ENCODE measurements around the gene GOLGA5.
"Not testable (repeated sequence)": the region's sequence is repeated elsewhere in the genome, so short reads cannot be mapped to it uniquely, and the experiment has no call there.

Gene GOLGA5

DNA sequence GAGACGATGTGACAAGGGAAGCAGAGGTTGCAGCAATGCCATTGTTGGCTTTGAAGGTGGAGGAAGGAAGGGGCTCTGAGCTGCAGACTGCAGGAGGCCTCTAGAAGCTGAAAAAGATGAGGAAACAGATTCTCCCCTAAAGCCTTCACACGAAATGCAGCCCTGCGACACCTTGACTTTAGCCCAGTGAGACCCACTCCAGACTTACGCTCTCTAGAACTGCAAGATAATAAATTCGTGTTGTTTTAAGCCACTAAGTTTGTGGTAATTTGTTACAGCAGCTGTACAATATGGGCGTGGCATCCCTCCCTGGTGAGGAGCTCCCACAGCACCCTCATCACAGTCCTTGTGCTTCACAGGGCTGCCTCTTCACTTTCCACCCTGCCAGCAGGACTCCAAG is 53.2 kb downstream of the GOLGA5 start:
- TF ChIP-seq, protein P1, sequence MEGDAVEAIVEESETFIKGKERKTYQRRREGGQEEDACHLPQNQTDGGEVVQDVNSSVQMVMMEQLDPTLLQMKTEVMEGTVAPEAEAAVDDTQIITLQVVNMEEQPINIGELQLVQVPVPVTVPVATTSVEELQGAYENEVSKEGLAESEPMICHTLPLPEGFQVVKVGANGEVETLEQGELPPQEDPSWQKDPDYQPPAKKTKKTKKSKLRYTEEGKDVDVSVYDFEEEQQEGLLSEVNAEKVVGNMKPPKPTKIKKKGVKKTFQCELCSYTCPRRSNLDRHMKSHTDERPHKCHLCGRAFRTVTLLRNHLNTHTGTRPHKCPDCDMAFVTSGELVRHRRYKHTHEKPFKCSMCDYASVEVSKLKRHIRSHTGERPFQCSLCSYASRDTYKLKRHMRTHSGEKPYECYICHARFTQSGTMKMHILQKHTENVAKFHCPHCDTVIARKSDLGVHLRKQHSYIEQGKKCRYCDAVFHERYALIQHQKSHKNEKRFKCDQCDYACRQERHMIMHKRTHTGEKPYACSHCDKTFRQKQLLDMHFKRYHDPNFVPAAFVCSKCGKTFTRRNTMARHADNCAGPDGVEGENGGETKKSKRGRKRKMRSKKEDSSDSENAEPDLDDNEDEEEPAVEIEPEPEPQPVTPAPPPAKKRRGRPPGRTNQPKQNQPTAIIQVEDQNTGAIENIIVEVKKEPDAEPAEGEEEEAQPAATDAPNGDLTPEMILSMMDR (IDR thresholded peaks at IDR 0.05; ENCODE audit: low read depth, low read length): no peak
- Histone ChIP-seq H3K27me3 (ENCODE audit: insufficient read depth, low read depth, severe bottlenecking) (no peaks in the 10 kb centered on the region), H3K9me3 (ENCODE audit: severe bottlenecking) (no peaks in the 10 kb centered on the region), H3K27ac (no peak overlapping the region), H3K4me3 (ENCODE audit: low read depth, low read length) (no peak overlapping the region), H3K36me3 (no peaks in the 10 kb centered on the region)
- no peak for DNase-seq

DNA sequence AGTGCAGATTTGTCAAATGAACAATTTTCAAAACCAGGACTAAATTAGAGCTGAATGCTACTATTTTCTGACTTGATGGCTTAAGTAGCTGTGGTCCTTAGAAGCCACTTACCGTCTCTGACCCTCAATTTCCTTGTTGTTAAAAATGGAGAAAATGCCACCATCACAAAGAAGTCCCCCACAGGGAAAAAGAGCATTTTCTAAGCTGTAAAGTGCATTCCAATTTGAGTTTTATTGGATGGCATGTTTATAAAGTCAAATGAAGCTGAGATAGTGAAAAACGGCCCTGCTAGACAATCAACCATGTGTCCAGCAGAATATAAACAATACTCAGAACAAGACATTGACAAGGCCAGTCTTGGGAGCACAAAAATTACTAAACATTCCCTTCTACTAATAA is 53.6 kb downstream of the GOLGA5 start:
- H3K9me3 ChIP-seq (ENCODE audit: severe bottlenecking): peaks cover 2% of the 10 kb centered on the region
- no peak overlapping the region for H3K4me3 ChIP-seq (ENCODE audit: low read depth, low read length)
- no peak for DNase-seq
- no peak overlapping the region for H3K27ac ChIP-seq
- TF ChIP-seq, protein P1 (IDR thresholded peaks at IDR 0.05; ENCODE audit: low read depth, low read length): no peak
- H3K27me3 ChIP-seq (ENCODE audit: insufficient read depth, low read depth, severe bottlenecking): no peaks in the 10 kb centered on the region
- no peaks in the 10 kb centered on the region for H3K36me3 ChIP-seq

DNA sequence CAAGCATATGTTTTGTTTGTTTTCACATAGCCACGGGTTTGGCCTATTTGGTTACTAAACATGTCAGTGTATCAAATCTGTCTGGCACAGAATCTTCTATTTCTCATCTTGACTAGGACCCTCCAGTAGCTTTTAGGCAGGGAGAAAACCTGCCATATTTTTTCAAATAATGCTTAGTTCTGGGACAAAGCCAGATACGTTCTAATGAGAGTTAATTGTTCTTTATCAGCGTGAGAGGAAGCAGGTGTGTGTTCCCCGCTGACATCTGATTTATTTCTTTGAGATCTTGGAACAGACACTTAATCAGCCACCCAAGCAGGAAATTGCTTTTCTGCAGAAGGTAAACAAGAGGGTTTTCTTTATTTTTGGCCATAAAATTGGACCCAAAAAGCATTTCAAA is 54.8 kb downstream of the GOLGA5 start:
- no peak for DNase-seq
- Histone ChIP-seq H3K36me3 (no peaks in the 10 kb centered on the region), H3K9me3 (ENCODE audit: severe bottlenecking) (peaks cover 2% of the 10 kb centered on the region), H3K27me3 (ENCODE audit: insufficient read depth, low read depth, severe bottlenecking) (no peaks in the 10 kb centered on the region), H3K27ac (no peak overlapping the region), H3K4me3 (ENCODE audit: low read depth, low read length) (no peak overlapping the region)
- TF ChIP-seq, protein P1 (IDR thresholded peaks at IDR 0.05; ENCODE audit: low read depth, low read length): no peak

DNA sequence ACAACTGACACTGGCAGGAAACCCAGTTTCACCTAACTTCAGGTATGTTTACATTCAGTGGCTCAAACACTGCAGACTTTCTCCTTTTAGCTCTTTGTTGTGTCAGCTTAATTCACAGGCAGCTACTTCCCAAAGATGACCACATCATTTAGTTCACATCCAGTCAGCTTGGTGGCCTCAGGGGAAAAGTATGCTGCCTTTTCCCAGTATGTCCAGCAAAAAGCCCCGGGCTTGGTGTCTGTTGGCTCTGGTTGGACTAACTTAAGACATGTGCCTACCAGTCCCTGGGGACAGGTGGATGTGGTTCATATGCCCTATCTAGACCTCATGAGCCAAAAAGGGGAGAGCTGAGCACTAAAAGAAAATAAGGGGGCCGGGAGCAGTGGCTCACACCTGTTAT is 56.4 kb downstream of the GOLGA5 start:
- no peak for DNase-seq
- Histone ChIP-seq H3K36me3 (no peaks in the 10 kb centered on the region), H3K9me3 (ENCODE audit: severe bottlenecking) (peaks cover 2% of the 10 kb centered on the region), H3K27ac (no peak overlapping the region), H3K4me3 (ENCODE audit: low read depth, low read length) (no peak overlapping the region), H3K27me3 (ENCODE audit: insufficient read depth, low read depth, severe bottlenecking) (no peaks in the 10 kb centered on the region)
- TF ChIP-seq, protein P1 (IDR thresholded peaks at IDR 0.05; ENCODE audit: low read depth, low read length): no peak

DNA sequence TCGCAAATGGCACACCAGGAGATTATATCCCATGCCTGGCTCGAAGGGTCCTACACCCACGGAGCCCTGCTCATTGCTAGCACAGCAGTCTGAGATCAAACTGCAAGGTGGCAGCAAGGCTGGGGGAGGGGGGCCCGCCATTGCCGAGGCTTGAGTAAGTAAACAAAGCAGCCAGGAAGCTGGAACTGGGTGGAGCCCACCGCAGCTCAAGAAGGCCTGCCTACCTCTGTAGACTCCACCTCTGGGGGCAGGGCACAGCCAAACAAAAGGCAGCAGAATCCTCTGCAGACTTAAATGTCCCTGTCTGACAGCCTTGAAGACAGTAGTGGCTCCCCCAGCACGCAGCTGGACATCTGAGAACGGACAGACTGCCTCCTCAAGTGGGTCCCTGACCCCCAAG is 59.0 kb downstream of the GOLGA5 start:
- not testable (repeated sequence) for H3K27ac ChIP-seq; H3K4me3 ChIP-seq (ENCODE audit: low read depth, low read length); DNase-seq; H3K36me3 ChIP-seq; H3K27me3 ChIP-seq (ENCODE audit: insufficient read depth, low read depth, severe bottlenecking); H3K9me3 ChIP-seq (ENCODE audit: severe bottlenecking)

DNA sequence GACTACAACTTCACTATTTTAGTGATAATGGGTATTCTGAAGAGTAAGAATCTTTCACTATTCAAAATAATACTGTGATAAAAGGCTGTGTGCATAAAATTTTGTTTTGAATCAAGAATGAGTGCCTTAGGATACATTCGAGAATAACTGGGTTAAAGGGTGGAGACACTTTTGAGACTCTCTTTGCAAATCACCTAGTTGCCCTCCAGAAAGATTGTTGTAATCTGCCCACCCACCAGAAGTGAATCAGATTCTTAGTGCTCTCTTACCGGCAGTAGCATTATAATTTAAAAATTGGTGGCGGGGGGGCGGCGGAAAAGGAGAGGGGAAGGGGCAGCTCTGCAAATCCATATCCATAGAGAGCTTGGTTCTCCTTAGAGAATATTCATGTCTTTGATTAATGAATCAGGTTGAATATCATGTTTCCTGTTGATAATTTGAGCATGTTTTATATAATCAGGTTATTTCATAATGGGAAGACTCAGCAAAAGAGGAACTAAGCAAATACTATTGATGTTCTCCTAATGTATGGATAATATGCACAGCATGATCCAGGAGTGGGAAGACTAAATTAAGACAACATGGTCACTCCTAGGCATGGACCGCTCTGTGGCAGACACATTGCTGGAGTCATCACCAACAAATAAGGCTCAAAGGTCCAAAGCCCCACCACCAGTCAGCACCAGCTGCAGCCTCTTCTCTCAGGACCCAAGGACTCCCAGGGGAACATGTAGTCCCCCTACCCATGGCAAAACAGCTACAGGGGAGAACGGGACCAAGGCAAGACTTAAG is 66.1 kb downstream of the GOLGA5 start:
- Histone ChIP-seq H3K9me3 (ENCODE audit: severe bottlenecking) (no peaks in the 10 kb centered on the region), H3K4me3 (ENCODE audit: low read depth, low read length) (no peak overlapping the region), H3K36me3 (no peaks in the 10 kb centered on the region), H3K27me3 (ENCODE audit: insufficient read depth, low read depth, severe bottlenecking) (no peaks in the 10 kb centered on the region), H3K27ac (no peak overlapping the region)
- no peak for DNase-seq
- TF ChIP-seq, protein P1 (IDR thresholded peaks at IDR 0.05; ENCODE audit: low read depth, low read length): no peak

Measured in WERI-Rb-1 (cell line).